Superior temporal gyrus (tissue), 1 donor: ENCODE results near the gene TPH1.
"Not testable (repeated sequence)": the region's sequence is repeated elsewhere in the genome, so short reads cannot be mapped to it uniquely, and the experiment has no call there.

Source experiments
- DNase-seq: peaks from one replicate; pipeline ENCODE4 v3.0.0-alpha.2; 2016; ENCODE audit errors: extremely low spot score

TPH1 gene

DNA sequence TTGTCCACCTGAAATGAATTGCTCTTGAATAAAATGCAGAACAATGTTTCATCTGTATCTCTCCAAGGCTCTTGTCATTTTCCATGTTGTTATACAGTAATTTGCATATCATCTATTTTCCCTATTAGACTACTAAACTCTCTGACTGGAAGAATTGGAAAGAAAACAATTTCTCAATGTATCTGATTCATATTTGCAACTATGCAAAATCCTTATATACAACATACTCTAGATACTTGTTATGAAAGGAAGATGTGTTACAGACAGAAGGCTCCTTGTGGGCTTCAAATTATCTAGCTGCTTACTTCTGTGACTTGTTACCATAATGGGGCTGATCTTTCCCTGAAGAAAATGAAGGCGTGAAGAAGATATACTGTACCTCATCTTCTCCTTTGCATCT is 23.6 kb downstream of the TPH1 start:
- no peak for DNase-seq

DNA sequence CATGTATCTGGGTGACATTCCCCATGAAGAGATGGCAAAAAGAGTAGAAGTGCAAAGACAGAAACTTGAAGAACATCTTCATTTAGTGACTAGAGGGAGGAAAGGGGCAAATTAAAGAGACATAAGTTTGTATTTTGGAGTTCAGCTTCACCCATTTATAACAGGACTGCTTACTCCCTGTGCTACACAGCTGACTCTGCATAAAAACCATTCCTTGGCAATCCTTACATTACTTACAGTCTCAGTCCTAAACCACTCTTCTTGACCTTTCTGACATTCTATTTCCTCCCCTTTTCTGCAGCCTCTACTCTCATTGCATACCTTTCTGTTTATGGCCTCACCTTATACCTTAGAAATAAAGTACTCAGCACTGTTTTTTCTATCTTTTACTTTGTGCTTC is 26.4 kb downstream of the TPH1 start:
- DNase-seq = no peak

DNA sequence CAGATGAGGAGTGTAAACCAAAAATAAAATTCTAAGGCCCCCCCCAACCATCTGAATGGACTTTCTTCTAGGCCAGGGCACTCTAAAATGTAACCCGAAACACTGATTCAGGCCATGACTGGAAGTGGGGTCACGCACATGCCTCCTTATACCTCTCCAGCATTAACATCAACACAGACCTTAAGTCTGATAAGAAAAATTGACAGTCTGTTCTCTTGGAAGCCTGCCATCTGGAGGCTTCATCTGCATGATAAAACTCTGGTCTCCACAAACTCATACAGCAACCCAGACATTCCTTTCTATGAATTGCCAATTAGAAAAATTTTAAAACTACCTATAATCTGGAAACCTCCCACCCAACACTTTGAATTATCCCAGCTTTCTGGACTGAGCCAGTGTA is 29.3 kb downstream of the TPH1 start:
- no peak for DNase-seq

DNA sequence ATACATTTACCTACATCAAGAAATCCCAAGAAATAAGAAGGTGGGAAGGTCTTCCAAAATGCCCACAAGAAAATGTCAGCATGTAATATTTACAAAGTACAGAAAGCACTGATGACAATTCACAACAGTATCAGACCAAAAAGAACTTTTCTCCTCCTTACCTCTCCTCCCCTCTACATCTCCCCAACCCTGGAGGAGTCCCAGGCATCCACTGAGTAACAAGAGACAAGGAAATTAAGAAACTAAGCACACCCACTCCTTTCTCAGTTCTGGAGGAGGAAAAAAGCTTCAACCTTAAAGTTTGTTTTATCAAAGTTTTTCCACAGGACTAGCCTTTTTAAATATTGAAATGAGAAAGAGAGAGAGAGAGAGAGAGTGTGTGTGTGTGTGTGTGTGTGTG is 31.2 kb downstream of the TPH1 start:
- no peak for DNase-seq

DNA sequence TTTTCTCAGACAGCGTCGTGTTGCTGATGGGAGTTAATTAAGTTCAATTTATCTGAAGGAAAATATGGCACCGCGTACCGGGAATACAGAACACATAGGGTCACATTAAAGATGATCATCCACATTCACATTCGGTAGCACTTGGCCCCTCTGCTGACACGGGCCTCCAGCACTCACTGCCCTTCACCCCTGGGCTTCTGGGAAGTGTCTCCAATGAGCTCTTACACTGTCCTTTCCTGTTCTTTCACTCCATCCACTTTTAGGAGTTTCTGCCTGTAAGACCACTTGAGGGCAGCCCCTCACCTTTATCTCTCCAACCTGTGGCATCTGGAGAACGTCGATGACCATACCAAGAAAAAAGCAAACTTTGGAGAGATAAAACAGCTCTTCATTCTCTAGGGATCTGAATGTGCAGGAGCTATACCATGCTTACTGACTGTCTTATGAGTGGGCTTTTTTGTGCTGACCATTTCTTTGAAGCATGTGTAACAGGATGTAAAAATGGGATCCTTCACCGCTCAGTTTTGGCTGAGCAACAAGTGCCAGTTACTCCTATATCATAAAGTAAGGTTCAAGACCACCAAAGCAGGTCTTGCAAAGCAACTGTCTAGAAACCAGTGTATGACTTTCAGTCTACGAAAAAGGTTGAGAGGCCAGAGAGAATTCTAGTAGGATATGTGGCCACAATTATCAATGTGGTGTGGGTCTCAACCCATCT is 32.1 kb downstream of the TPH1 start:
- DNase-seq = no peak

DNA sequence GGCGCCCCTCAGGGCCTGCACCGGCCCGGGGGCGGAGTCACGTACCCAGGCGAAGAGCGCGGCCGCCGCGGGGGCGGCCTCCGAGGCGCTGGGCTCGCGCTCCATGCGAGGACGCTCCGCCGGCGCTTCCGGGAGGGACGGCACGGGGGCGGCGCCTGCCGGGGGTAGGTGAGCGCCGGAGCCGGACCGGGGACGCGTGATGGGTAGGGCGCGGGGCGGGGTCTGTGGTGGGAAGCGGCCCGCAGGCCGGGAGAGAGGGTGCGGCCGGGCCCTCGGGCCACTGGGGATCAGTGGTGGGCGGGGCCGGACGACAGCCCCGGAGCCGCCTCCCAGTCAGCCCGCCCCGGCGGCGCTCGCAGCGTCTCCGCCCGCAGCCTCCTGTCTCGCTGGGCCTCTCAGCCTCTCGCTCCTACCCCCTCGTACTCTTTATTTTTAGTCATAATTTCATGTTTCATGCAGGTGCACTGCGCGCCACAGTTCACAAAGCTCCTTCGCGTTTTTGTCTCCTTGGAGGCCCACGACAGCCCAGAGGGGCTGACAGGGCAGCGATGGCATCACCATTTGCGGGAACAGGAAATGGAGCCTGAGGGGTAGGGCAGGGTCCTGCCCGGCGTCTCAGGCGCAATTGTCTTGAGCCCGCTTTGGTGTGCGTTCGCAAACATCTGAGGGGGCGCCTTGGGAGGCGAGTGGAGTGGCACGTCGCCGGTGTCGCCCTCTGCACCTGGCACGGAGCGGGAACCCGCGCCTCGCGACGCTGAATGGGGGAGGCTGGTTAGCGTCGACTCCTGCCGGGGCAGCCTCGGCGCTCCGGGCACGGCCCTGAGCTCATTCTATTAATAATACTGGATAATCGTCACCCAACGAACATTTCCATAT is 32.9 kb downstream of the TPH1 start, which contains the start of gene SERGEF:
Gene SERGEF (minus strand): TSS at position 142 of the 876 bp plus-strand sequence. CDS start 37 bp downstream, at position 105.
- peak; percentile 75 for DNase-seq

DNA sequence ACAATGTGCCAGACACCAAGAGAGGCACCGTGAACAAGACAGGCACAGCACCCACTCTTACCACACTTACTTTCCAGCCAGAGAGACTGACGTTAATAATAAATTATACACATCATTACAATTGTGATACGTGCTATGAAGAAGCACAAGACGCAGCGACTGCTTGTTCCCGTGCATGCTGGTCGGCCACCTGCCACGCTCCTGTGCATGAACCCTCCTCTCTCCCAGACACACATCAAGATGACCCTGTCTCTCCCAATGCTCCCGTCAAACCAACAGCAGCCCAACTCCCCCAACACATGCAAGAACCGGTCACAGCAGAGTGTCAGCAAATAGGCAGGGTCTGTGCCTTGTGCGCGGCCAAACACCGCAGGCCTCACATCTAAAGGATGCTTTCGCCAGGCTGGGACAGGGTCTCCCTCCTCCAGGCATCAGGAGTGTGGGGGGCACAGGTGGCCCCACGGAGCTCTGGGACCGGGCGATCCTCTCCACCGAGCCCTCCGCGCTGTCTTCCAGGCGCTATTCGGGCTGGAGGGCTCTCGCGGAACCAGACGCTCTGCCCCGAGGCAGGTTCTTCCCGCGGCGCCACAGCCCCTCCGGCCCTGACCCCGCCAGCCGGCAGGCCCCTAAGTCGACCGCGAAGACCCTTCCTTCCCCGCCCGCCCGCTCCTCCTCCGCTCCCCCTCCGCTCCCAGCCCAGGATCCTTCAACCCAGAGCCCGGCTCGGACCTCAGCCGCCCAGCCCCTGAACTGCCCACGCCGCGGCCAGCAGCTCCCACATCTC is 33.8 kb downstream of the TPH1 start:
- peak; percentile 34 for DNase-seq

DNA sequence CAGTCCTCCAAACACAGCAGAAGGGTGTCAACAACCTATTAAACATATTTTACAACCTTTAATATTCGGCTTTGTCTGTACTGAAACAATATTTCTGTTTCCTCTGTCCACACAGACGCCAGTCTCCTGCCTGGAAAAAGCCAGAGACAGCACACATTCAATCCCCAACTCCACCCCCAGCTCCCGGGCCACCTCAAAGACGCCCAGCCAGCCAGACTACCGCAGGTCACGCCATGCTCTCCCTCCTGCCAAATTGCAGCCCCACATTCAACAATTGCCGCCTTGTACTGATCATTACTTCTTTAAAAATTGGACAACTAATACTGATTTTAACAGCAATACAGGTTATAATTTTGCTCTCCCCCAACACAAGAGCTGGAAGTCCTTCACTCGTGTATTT is 34.4 kb downstream of the TPH1 start:
- no peak for DNase-seq

DNA sequence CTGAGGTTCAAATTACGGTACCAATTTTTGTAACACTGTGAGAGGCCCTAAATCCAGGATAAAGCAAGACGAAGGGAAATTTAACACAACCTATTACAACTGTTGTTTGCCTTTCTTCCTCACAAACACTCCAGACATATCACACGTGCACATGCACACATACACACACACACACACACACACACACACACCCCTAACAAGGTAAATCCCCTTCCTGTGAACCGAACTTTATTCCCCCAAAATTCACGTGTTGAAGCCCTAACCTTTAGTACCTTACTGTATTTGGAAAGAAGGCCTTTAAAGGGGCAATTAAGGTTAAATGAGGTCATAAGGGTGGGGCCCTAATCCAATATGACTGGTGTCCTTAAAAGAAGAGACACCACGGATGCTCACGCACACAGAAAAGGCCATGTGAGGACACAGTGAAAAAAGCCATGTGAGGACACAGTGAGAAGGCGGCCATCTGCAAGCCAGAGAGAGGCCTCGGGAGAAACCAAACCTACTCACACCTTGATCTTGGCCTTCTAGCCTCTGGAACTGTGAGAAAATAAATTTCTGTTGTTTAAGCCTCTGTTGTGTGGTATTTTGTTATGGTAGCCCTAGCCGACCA is 35.0 kb downstream of the TPH1 start:
- DNase-seq = no peak

DNA sequence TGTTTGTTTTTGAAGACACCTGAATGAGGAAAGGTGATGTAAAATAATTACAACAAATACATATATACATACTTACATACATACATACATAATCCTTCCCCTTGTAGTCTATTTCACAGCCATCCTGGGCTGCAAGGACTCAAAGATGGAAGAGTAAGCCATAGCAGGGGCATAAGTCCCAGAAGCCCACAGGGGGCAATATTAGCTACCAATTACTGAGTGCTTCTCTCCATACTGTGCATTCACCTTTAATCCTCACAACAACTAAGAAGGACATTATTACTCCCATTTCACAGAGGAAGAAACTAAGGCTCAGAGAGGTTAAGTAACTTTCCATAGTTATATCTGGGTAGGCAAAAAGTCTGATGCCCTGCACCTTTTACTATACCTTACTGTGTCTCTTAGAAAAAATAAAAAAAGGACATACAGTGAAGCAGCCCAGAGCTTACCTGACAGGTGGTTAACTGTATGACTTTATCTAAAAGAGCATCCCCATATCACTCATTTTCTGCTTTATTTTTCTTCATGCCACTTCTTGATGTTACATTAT is 35.9 kb downstream of the TPH1 start:
- no peak for DNase-seq

DNA sequence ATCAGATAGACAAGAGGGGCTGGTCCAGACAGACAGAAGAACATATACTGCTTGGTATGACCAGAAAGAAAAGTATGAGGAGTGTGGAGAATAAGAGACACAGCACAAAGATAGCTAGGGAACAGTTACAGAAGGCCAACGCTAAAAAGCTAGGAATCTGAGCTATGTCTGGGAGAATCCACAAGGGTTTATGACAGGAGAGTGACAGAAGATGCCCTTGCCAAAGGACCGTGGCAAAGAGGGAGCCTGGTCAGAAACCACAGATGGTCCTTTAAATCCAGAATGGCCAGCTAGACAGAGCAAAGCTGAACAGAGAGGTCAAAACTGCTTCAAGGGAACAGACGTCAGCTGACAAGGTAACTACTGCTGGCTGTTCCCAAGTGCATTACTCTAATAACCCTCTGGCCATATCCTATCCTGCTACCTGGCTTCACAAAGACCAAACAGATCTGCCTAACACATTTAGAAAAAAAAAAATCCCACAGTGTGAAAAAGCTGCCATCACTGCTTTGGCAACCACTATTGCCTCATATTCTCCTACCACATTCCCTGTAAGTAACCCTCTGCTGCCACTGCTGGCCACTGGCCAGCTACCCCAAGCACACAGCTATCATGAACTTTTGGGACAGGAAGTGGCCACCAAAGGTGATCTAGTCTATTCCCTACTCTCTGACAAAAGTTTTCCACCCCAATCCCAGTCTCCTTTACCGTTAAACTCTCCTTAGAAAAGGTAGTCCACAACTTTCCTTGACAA is 40.5 kb downstream of the TPH1 start:
- no peak for DNase-seq

DNA sequence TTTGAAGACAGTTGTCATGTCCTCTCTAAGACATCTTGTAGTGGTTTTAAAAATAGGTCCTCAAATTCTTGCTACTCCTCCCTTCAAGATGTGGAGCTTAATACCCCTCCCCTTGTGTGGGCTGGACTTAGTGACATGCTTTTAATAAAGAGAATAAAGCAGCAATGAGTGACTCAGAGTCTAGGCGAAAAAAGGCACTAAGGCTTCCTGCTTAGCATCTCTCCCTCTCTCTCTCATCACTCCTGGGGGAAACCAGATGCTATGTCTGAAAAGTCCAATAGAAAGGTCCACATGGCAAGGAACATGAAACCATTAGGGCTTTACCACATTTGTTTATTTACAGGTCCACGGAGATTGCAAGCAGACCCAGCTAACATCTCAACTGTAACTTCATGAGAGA is 44.9 kb downstream of the TPH1 start:
- DNase-seq = no peak

DNA sequence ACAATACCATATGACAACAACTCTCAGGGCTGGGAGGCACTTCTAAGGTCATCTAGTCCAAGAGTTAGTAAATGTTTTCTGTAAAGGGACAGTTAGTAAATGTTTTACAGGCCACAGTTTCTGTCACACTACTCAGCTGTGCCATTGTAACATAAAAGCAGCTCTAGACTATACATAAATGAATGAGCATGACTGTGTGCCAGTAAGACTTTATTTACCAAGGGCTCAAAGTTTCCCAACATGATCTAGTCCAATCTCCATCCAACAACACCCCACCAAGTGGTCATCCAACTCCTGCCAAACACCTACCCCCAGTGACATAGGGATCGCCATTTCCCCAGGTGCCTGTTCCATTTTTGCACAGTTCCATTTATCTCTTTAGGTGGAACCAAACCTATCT is 45.3 kb downstream of the TPH1 start:
- DNase-seq = no peak

DNA sequence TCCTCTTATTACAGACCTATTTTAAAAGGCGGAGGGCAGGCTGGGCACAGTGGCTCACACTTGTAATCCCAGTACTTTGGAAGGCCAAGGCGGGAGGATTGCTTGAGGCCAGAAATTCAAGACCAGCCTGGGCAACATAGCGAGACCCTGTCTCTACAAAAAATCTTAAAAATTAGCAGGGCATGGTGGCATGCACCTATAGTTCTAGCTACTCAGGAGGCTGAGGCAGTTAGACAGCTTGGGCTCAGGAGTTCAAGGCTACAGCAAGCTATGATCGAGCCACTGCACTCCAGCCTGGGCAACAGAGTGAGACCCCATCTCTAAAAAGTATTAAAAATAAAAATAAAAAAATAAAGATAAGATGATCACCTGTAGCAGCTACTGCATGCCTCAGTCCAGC is 45.9 kb downstream of the TPH1 start:
- DNase-seq = not testable (repeated sequence)
